Measurements from ENCODE around the gene OLIG2.
A peak's percentile ranks its signal among the peaks of the same experiment; 100 is the strongest.

Gene OLIG2

GRCh38 chr21:33036430-33037162 is 10.9 kb downstream of the OLIG2 start:
- TF ChIP-seq GABPA (IDR thresholded peaks at IDR 0.05; ENCODE audit: low read depth): no peak; the same call in 1 of the 2 replicates
- peak; percentile 77 for TF ChIP-seq POLR2AphosphoS5 (IDR thresholded peaks at IDR 0.05; ENCODE audit: low read depth)
- TF ChIP-seq SPI1 (IDR thresholded peaks at IDR 0.05; ENCODE audit: borderline replicate concordance, low read depth): no peak
- Histone ChIP-seq H3K27ac (replicated peaks) (peak overlapping the region; percentile 78), H3K4me3 (replicated peaks; ENCODE audit: insufficient read depth, low read length) (no peak overlapping the region), H3K27me3 (ENCODE audit: insufficient read depth, poor library complexity, severe bottlenecking) (no peaks in the 10 kb centered on the region)
- peak in 1 of 2 experiments; percentile 88 for DNase-seq (ENCODE audit: low read depth in 1 of 2, low spot score in 1 of 2)

- TF ChIP-seq REST (IDR thresholded peaks at IDR 0.05; ENCODE audit: insufficient replicate concordance, low read depth): no peak
- TF ChIP-seq CTCF (IDR thresholded peaks at IDR 0.05; ENCODE audit: insufficient read depth, low read length): no peak
- no peak for TF ChIP-seq POLR2AphosphoS5 (IDR thresholded peaks at IDR 0.05; ENCODE audit: low read depth)
- TF ChIP-seq GABPA (IDR thresholded peaks at IDR 0.05; ENCODE audit: low read depth): no peak
- no peak for TF ChIP-seq SPI1 (IDR thresholded peaks at IDR 0.05; ENCODE audit: borderline replicate concordance, low read depth)
- no peak for DNase-seq (ENCODE audit: low read depth in 1 of 2, low spot score in 1 of 2)
- Histone ChIP-seq H3K27me3 (ENCODE audit: insufficient read depth, poor library complexity, severe bottlenecking) (no peaks in the 10 kb centered on the region), H3K4me3 (replicated peaks; ENCODE audit: insufficient read depth, low read length) (no peak overlapping the region), H3K27ac (replicated peaks) (peak overlapping the region; percentile 78; the same call in 1 of the 2 replicates)
These were observed 11.8 kb downstream of the OLIG2 start for GRCh38 chr21:33037501-33037900.

GRCh38 chr21:33039536-33039935 is 13.8 kb downstream of the OLIG2 start:
- Histone ChIP-seq H3K4me3 (replicated peaks; ENCODE audit: insufficient read depth, low read length) (no peak overlapping the region), H3K27me3 (ENCODE audit: insufficient read depth, poor library complexity, severe bottlenecking) (no peaks in the 10 kb centered on the region), H3K27ac (replicated peaks) (no peak overlapping the region)
- no peak for DNase-seq (ENCODE audit: low read depth in 1 of 2, low spot score in 1 of 2)
- TF ChIP-seq GABPA (IDR thresholded peaks at IDR 0.05; ENCODE audit: low read depth): no peak

- H3K4me3 ChIP-seq (replicated peaks; ENCODE audit: insufficient read depth, low read length): no peak overlapping the region
- H3K27me3 ChIP-seq (ENCODE audit: insufficient read depth, poor library complexity, severe bottlenecking): no peaks in the 10 kb centered on the region
- DNase-seq (ENCODE audit: low read depth in 1 of 2, low spot score in 1 of 2): no peak
- no peak overlapping the region for H3K27ac ChIP-seq (replicated peaks)
- no peak for TF ChIP-seq CTCF (IDR thresholded peaks at IDR 0.05; ENCODE audit: insufficient read depth, low read length)
- no peak for TF ChIP-seq GABPA (IDR thresholded peaks at IDR 0.05; ENCODE audit: low read depth)
- TF ChIP-seq REST (IDR thresholded peaks at IDR 0.05; ENCODE audit: insufficient replicate concordance, low read depth): no peak
- no peak for TF ChIP-seq POLR2AphosphoS5 (IDR thresholded peaks at IDR 0.05; ENCODE audit: low read depth)
- TF ChIP-seq SPI1 (IDR thresholded peaks at IDR 0.05; ENCODE audit: borderline replicate concordance, low read depth): no peak
These were observed 14.5 kb downstream of the OLIG2 start for GRCh38 chr21:33040215-33040614.
